Measurements from ENCODE around the gene LAIR1. TPM values are rescaled to one million over a fixed set of nuclear protein-coding genes. Genes with fewer than 3 reads are reported as not detected.

The LAIR1 gene
- total RNA-seq, 1 donor from 2014 or later = not detected

GRCh38 chr19:54343868-54344267 lies 20.9 kb downstream of the LAIR1 start:
- peaks cover 14% of the 10 kb centered on the region for H3K27me3 Mint-ChIP-seq
- H3K27ac Mint-ChIP-seq = no peak overlapping the region
- no peak for TF ChIP-seq CTCF (conservative IDR thresholded peaks at IDR 0.05)
- H3K9me3 Mint-ChIP-seq = no peaks in the 10 kb centered on the region
- DNase-seq (ENCODE audit: extremely low spot score, unreplicated experiment) = no peak
- no peaks in the 10 kb centered on the region for H3K36me3 Mint-ChIP-seq
- H3K4me3 Mint-ChIP-seq = no peak overlapping the region
- H3K4me1 Mint-ChIP-seq (ENCODE audit: unreplicated experiment) = no peaks in the 10 kb centered on the region

- Mint-ChIP-seq H3K36me3 (no peaks in the 10 kb centered on the region), H3K9me3 (no peaks in the 10 kb centered on the region), H3K27me3 (peaks cover 7% of the 10 kb centered on the region), H3K4me3 (no peak overlapping the region), H3K4me1 (ENCODE audit: unreplicated experiment) (no peaks in the 10 kb centered on the region), H3K27ac (no peak overlapping the region)
- DNase-seq (ENCODE audit: extremely low spot score, unreplicated experiment) = no peak
- TF ChIP-seq CTCF (conservative IDR thresholded peaks at IDR 0.05) = no peak
These were observed 23.4 kb downstream of the LAIR1 start for GRCh38 chr19:54341295-54341694.

- Mint-ChIP-seq H3K4me1 (ENCODE audit: unreplicated experiment) (no peaks in the 10 kb centered on the region), H3K4me3 (no peak overlapping the region), H3K36me3 (no peaks in the 10 kb centered on the region), H3K27me3 (peaks cover 7% of the 10 kb centered on the region), H3K9me3 (no peaks in the 10 kb centered on the region), H3K27ac (no peak overlapping the region)
- TF ChIP-seq CTCF (conservative IDR thresholded peaks at IDR 0.05) = no peak
- no peak for DNase-seq (ENCODE audit: extremely low spot score, unreplicated experiment)
These were observed 24.9 kb downstream of the LAIR1 start for GRCh38 chr19:54339646-54340358.

- no peak for DNase-seq (ENCODE audit: extremely low spot score, unreplicated experiment)
- Mint-ChIP-seq H3K4me1 (ENCODE audit: unreplicated experiment) (no peaks in the 10 kb centered on the region), H3K27me3 (peaks cover 11% of the 10 kb centered on the region), H3K9me3 (no peaks in the 10 kb centered on the region), H3K27ac (no peak overlapping the region), H3K4me3 (no peak overlapping the region), H3K36me3 (no peaks in the 10 kb centered on the region)
- no peak for TF ChIP-seq CTCF (conservative IDR thresholded peaks at IDR 0.05)
These were observed 26.2 kb downstream of the LAIR1 start for GRCh38 chr19:54338521-54338920.

GRCh38 chr19:54337858-54338230 lies 26.9 kb downstream of the LAIR1 start:
- Mint-ChIP-seq H3K4me1 (ENCODE audit: unreplicated experiment) (no peaks in the 10 kb centered on the region), H3K4me3 (no peak overlapping the region), H3K9me3 (no peaks in the 10 kb centered on the region), H3K27ac (no peak overlapping the region), H3K36me3 (no peaks in the 10 kb centered on the region), H3K27me3 (peaks cover 14% of the 10 kb centered on the region)
- DNase-seq (ENCODE audit: extremely low spot score, unreplicated experiment) = no peak
- no peak for TF ChIP-seq CTCF (conservative IDR thresholded peaks at IDR 0.05)

Measured in type B pancreatic cell (in vitro differentiated cells).